GM12891 (cell line): Measurements from ENCODE around the gene RPS10.

Experiments
- DNase-seq: peaks from one replicate; pipeline ENCODE4 v3.0.0; 2011; ENCODE audit warnings: low spot score; ENCODE audit not compliant: insufficient read length
- FAIRE-seq: peaks from 2 replicates; lab custom pipeline; 2011; peaks lifted over from hg19 to GRCh38; lab: Jason Lieb, UNC
- PAX5 ChIP-seq: IDR thresholded peaks from 2 replicates; pipeline ENCODE4 v1.6.1; 2011; ENCODE audit warnings: low read length, moderate library complexity, mild to moderate bottlenecking; ENCODE audit not compliant: insufficient read depth, severe bottlenecking
- POLR2A ChIP-seq: IDR thresholded peaks from 2 replicates; pipeline ENCODE4 v1.6.1; 2011; ENCODE audit warnings: low read depth, low read length, control low read depth
- POLR2AphosphoS5 ChIP-seq: IDR thresholded peaks from 2 replicates; pipeline ENCODE4 v1.6.1; 2011; ENCODE audit warnings: low read depth, low read length, control low read depth
- POU2F2 ChIP-seq: IDR thresholded peaks from 2 replicates; pipeline ENCODE4 v1.6.1; 2011; ENCODE audit warnings: low read depth, mild to moderate bottlenecking, control low read depth, low read length, moderate library complexity
- SPI1 ChIP-seq: IDR thresholded peaks from 2 replicates; pipeline ENCODE4 v1.6.1; 2011; ENCODE audit warnings: low read depth, low read length, control low read depth
- TAF1 ChIP-seq: IDR thresholded peaks from 2 replicates; pipeline ENCODE4 v1.6.1; 2011; ENCODE audit warnings: low read depth, low read length, control low read depth

Gene RPS10

DNA sequence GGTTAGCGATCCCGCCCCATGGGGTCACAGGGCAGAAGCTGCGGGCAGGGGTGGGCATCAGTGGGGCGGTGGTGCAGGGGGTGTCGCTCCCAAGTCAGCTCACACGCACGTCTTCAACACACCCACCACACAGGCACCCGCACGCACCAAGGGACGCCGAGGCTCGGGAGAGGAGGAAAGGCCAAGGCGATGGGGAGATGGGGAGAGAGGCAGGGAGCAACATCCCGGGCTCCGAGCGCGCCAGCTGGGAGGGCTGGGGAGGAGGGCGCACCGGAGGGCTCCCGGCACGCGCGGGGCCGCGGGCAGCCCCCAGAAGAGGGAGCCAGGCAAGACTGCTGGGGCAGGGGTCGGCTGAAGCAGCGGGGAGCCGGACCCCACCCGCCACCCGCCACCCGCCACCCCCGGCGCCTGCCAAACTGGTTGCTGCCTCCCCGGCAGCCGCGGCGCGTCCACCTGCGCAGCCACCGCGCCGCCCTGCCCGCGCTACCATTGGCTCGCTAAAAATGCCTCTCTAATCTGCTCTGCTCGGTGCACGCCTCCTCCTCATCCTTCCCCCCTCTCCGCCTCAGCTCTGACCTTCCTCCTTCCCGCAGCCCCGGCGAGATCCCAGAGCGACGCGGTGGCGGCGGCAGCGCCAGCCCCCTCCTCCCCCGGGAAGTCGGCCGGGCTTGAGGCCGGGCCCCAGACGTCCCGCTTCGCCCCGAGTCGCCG, 39.8 kb upstream of the RPS10 start, which contains the start of gene PACSIN1:
Gene PACSIN1 (plus strand): TSS at position 546 of the 711 bp plus-strand sequence. CDS start 60,230 bp downstream, outside the sequence.
- DNase-seq = peak; percentile 65
- FAIRE-seq = peak; percentile 87
- TF ChIP-seq PAX5 = no peak
- no peak for TF ChIP-seq SPI1
- no peak for TF ChIP-seq POLR2AphosphoS5
- no peak for TF ChIP-seq POU2F2

DNA sequence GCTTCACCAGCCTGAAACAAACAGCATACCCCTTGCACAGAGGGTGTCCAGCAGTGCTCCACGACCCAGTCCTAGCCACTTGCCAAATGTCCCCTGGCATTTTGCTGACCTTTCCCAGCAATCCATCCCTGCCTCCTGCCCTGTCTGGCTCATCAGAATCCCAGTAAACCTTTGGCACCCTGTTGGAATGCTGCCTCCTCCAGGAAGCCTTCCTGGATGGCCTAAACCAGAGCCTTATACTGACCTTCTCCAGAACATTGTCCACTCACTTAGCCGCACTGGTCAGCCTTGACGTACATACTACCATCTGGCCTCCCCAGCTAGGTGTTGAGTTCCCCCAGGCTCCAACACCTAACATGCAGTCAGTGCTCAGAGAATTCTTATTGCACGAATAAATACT, 38.0 kb upstream of the RPS10 start:
- no peak for FAIRE-seq
- no peak for DNase-seq
- TF ChIP-seq PAX5 (no peak), POLR2A (no peak), TAF1 (no peak), POU2F2 (no peak), POLR2AphosphoS5 (no peak), SPI1 (no peak)

DNA sequence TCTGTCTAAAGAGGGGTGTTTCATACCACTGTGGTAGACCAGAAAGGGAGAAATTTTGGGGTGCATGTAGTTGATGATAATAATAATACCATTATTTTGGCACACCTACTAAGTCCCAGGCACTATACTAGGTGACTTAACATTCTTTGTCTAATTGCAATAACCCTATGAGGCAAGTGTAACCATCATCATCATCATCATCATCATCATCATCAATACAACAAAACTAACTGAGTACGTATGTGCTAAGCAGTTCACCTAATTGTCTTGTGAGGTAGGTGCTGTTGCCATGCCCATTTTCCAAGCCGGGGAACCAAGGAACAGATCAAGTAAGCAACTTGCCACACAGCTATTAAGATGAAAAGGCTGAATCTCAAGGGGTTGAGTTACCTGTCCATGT, 37.4 kb upstream of the RPS10 start:
- no peak for TF ChIP-seq SPI1
- TF ChIP-seq POLR2A = no peak
- no peak for TF ChIP-seq TAF1
- no peak for TF ChIP-seq PAX5
- no peak for TF ChIP-seq POU2F2
- no peak for TF ChIP-seq POLR2AphosphoS5
- DNase-seq = no peak
- FAIRE-seq = no peak

DNA sequence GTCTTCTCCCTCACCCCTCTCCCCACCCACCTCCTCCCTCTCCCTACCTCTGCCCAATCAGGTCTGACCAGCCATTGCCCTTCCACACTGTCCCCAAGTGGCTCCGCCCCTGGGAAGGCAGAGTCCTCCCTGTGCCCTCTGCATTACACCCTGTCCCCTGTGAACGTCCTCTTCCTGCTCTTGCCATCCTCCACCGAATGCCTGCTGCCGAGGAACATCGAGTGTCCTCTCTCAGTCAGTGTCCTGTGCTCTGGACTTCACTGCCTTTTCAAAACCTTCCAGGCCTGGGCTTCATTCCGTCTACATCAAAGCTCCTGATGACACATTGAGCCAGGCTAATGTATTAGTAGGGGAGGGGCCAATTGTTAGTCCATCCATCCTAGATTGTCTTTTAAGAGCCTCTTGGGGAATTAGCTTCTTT, 36.7 kb upstream of the RPS10 start:
- TF ChIP-seq TAF1 (no peak), PAX5 (no peak), POLR2A (no peak), POLR2AphosphoS5 (no peak), SPI1 (no peak), POU2F2 (no peak)
- no peak for FAIRE-seq
- DNase-seq = no peak

DNA sequence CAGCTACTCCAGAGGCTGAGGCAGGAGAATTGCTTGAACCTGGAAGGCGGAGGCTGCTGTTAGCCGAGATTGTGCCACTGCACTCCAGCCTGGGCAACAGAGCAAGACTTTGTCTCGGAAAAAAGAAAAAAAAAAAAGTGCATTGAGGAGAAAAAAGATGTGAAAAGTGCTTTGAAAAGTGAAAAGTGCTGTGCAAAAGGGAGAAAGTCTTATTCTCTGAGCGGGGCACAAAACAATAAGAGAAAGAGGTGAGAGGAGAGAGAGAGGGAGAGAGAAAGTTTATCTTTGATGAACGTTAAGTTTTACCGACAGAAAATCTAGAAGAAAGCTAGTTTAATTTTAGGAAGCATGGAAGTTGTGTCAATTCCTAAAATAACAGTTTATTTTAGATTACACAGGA, 36.1 kb upstream of the RPS10 start:
- TF ChIP-seq POU2F2 (no peak), TAF1 (no peak), POLR2AphosphoS5 (no peak), SPI1 (no peak), POLR2A (no peak), PAX5 (no peak)
- no peak for FAIRE-seq
- DNase-seq = no peak

DNA sequence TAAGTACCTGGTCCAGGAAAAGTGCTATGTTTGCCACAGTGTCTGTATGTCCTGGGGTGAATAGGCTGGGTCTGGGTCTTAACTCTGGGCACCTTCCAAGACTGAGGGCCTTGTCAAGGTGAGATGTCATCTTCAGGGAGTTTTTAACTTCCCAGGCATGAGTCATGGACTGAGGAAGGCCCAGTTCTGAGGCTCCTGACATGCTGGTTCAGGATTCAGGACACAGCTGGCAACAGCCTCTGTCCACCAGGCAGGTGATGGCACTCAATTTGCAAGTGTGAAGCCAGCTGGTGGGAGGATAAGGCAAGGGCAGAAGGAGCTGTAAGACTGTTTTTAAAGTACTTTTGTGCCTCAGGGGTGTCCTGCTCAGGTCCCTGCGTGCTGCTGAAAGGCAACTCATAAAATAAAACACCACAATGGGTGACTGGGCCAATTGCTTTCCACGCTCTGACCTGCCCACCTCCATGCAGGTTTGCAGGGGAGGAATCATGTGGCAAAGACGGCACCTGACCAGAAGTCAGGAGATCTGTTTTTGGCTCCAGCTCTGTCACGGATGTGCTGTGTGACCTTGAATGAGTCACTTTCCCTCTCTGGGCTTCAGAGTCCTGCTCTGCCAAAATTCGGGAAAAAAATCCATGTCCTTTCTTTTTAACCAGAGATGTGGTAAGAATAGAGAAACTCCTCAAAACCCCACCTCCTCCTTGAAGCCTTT, 35.1 kb upstream of the RPS10 start:
- no peak for TF ChIP-seq POU2F2
- no peak for FAIRE-seq
- DNase-seq = no peak

DNA sequence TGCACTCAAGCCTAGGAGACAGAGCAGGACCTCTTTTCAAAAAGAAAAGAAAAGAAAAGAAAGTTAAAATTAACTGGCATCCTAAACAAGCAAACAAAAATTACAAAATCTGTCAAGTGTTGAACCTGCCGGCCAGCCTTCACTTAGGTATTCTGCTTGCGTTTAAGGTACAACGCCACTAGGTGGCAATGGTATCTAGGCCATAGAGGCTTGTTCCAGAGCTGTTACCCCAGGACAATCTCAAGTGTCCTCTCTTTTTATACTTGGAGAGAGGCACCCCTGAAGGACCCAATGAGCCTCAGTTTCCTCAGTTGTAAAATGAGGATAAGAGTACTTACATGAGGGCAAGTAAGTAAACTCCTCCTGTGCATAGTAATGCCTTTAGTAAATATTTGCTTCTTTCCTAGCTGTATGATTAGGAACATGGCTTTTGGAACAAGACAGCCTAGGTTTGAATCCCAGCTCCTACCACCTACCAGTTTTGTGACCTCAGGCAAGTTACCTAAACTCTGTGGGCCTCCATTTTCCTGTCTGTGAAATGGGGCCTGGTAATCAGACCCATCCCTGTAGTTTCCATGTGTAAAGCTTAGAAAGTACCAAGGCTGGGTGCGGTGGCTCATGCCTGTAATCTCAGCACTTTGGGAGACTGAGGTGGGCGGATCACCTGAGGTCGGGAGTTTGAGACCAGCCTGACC, 34.2 kb upstream of the RPS10 start:
- DNase-seq (peak; percentile 52), FAIRE-seq (peak; percentile 73)
- TF ChIP-seq POLR2AphosphoS5 (no peak), PAX5 (no peak), POU2F2 (no peak), SPI1 (no peak), POLR2A (no peak), TAF1 (no peak)

DNA sequence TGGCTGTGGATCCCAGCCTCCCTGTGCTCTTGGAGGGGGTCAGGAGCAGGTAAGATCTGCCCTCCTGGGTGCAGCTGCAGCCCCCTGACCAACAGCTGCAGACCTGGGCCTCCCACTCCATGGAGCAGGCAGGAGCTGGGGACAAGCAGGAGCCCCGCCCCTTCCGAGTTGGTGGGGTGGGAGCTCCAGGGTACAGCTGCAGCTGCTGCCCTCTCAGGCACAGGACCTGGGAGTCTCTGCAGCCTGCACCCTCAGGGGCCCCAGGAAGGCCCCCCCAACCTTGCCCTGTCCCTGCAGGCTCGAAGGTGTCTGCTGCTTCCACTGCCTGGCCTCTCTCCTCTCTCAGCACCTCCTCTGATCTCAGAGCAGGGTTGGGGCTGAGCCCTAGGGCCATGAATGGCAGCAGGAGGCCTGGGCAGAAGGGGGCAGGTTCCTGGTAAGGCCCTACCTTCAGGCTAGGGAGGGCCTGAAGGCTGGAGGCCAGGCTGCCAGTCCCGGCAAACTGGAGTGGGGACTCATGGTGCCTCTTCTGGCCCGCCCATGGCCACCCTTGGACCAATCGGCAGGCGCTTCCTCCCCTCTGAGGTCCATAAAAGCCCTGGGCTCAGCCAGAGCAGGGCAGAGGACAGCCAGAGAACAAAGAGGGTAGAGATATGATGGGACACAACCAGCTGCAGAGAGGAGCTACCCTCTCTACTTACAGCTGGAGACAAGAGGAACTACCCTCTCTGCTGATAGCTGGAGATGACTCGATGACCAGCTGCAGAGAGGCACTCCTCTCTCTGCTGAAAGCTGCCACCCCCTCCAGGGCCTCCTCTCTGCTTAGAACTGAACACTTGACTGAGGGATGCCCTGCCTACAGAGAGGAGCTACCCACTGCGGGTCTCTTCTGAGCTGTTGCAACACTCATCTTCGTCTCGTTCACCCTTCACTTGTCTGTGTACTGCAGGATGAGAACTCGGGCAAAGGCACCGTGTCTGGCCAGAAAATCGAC, 32.2 kb upstream of the RPS10 start:
- TF ChIP-seq POLR2AphosphoS5 = no peak
- TF ChIP-seq SPI1 = no peak
- no peak for TF ChIP-seq POLR2A
- TF ChIP-seq PAX5 = no peak
- no peak for TF ChIP-seq POU2F2
- TF ChIP-seq TAF1 = no peak
- no peak for DNase-seq
- no peak for FAIRE-seq

DNA sequence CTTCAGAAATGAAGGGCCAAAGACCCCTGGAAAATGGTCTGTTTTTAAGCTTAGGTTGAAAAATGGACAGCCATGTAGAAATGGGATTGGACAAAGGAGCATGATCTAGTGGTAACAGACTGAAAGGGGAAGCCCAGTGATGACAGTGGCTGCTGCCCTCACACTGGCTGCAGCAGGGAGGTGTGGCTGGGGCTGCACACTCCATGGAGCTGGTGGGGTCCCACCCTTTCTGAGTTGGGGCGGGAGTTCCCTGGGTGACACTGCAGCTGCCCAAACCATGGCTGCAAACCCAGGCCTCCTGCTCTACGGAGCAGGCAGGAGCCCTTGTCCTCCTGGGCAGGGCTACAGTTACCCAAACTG, 31.5 kb upstream of the RPS10 start:
- no peak for DNase-seq
- TF ChIP-seq POLR2AphosphoS5 = no peak
- no peak for TF ChIP-seq POLR2A
- TF ChIP-seq SPI1 = no peak
- no peak for TF ChIP-seq POU2F2
- TF ChIP-seq TAF1 = no peak
- TF ChIP-seq PAX5 = no peak
- peak; percentile 23 for FAIRE-seq
